ENCODE measurements around the gene ABCB1. TPM values are rescaled to one million over a fixed set of nuclear protein-coding genes. Genes with fewer than 3 reads are reported as not detected.

Gene ABCB1
- polyA plus RNA-seq, 1 donor from 2014 or later, result 1.6 TPM

DNA sequence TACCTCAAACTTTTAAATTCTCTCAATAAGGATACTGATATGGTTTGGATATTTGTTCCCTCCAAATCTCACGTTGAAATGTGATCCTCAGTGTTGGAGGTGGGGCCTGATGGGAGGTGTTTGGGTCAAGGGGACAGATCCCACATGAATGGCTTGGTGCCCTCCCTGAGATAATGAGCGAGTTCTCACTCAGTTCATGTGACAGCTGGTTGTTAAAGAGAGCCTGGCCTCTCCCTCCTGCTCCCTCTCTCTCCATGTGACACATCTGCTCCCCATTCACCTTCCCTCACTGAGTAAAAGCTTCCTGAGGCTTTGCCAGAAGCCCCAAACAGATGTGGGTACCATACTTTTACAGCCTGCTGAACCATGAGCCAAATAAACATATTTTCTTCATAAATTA is 144.4 kb downstream of the ABCB1 start:
- no peak overlapping the region for H3K27ac ChIP-seq (ENCODE audit: low read length)
- no peak overlapping the region for H3K9ac ChIP-seq (ENCODE audit: low read length)
- no peak overlapping the region for H3K4me3 ChIP-seq (ENCODE audit: low read length)
- no peak overlapping the region for H3K4me2 ChIP-seq (ENCODE audit: low read length)
- TF ChIP-seq EZH2 (IDR thresholded peaks at IDR 0.05; ENCODE audit: borderline replicate concordance, insufficient read depth, low read length, poor library complexity, severe bottlenecking) (no peak), MXI1 (conservative IDR thresholded peaks at IDR 0.05; ENCODE audit: poor library complexity, severe bottlenecking) (no peak), POLR2AphosphoS5 (IDR thresholded peaks at IDR 0.05) (no peak), EP300 (conservative IDR thresholded peaks at IDR 0.05; ENCODE audit: poor library complexity, severe bottlenecking) (no peak), SMC3 (conservative IDR thresholded peaks at IDR 0.05; ENCODE audit: poor library complexity) (no peak), RAD21 (conservative IDR thresholded peaks at IDR 0.05) (no peak), TAF1 (IDR thresholded peaks at IDR 0.05; ENCODE audit: low read depth) (no peak)
- TF ChIP-seq, protein P1, sequence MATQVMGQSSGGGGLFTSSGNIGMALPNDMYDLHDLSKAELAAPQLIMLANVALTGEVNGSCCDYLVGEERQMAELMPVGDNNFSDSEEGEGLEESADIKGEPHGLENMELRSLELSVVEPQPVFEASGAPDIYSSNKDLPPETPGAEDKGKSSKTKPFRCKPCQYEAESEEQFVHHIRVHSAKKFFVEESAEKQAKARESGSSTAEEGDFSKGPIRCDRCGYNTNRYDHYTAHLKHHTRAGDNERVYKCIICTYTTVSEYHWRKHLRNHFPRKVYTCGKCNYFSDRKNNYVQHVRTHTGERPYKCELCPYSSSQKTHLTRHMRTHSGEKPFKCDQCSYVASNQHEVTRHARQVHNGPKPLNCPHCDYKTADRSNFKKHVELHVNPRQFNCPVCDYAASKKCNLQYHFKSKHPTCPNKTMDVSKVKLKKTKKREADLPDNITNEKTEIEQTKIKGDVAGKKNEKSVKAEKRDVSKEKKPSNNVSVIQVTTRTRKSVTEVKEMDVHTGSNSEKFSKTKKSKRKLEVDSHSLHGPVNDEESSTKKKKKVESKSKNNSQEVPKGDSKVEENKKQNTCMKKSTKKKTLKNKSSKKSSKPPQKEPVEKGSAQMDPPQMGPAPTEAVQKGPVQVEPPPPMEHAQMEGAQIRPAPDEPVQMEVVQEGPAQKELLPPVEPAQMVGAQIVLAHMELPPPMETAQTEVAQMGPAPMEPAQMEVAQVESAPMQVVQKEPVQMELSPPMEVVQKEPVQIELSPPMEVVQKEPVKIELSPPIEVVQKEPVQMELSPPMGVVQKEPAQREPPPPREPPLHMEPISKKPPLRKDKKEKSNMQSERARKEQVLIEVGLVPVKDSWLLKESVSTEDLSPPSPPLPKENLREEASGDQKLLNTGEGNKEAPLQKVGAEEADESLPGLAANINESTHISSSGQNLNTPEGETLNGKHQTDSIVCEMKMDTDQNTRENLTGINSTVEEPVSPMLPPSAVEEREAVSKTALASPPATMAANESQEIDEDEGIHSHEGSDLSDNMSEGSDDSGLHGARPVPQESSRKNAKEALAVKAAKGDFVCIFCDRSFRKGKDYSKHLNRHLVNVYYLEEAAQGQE (IDR thresholded peaks at IDR 0.05; ENCODE audit: borderline replicate concordance), result no peak
- H4K20me1 ChIP-seq (ENCODE audit: insufficient read depth), result no peaks in the 10 kb centered on the region
- H3K27me3 ChIP-seq (ENCODE audit: insufficient read depth, low read depth, low read length), result no peaks in the 10 kb centered on the region
- no peaks in the 10 kb centered on the region for H3F3A ChIP-seq (ENCODE audit: insufficient read depth, low read length, poor library complexity, severe bottlenecking)
- no peaks in the 10 kb centered on the region for H3K36me3 ChIP-seq (ENCODE audit: insufficient read depth, low read length)
- no peaks in the 10 kb centered on the region for H3K9me2 ChIP-seq (ENCODE audit: insufficient read depth, low read length)
- no peak overlapping the region for H2AFZ ChIP-seq (ENCODE audit: low read depth, low read length)
- H3K9me3 ChIP-seq (ENCODE audit: low read length), result no peaks in the 10 kb centered on the region
- no peaks in the 10 kb centered on the region for H3K79me2 ChIP-seq (replicated peaks; ENCODE audit: insufficient read depth, low read length)

Other genes starting within 250 kb of the ABCB1 start
- gene ABCB4, start 125.2 kb downstream of the ABCB1 start, polyA plus RNA-seq, result not detected in 2 replicates
- 70.0 and 73.5 TPM in 2 replicates for gene RUNDC3B, start 27.5 kb upstream of the ABCB1 start, polyA plus RNA-seq

Measured in neural cell (in vitro differentiated cells).